Brain pericyte (primary cell): ENCODE measurements around the gene TIMP2.
A peak's percentile ranks its signal among the peaks of the same experiment; 100 is the strongest.
"Not testable (repeated sequence)": the region's sequence is repeated elsewhere in the genome, so short reads cannot be mapped to it uniquely, and the experiment has no call there.

Experiments used
- DNase-seq: peaks from one replicate; pipeline ENCODE4 v3.0.0-alpha.2; 2012; ENCODE audit warnings: low read depth, low spot score

The TIMP2 gene

DNA sequence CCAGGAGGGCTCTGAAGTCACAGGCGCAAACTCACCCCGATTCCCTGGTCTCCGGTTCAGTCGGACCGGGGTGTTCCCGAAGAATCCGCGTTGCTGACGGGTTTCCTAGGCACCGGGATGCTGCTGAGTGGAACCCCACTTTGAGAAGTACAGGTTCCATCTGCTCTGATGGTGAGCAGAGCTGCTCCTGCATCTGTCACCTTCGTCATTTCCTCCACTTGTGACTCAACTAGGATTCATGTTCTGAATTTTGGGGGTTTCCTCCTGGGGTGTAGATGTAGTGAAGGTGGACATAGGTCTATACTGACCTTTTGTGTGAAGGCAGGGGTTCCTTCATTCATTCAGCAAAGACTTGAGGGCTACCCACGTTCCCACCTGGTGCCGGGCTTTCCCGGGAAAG, 29.5 kb upstream of the TIMP2 start:
- DNase-seq, result no peak

GRCh38 chr17:78953356-78954350, 28.5 kb upstream of the TIMP2 start:
- peak; percentile 32 for DNase-seq

DNA sequence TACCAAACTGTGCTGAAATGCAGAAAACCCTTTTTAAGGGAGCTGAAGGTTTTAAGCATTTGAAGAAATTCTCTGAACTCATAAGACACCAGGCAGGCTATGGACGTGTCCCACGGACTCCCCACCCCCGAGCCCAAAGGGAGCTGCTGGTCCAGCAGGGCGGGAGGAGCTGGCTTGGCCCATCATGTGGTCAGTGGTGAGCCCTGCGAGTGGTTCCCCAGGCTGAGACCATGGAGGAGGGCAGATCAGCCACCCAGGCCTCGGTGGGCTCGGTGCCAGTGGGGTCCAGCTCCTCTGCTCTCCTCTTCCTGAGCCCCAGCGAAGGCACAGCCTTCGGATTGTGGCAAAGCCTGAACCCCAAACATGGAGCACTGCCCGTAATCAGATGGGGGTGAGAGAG, 27.5 kb upstream of the TIMP2 start:
- no peak for DNase-seq

GRCh38 chr17:78951967-78952551, 26.9 kb upstream of the TIMP2 start:
- DNase-seq, result no peak

GRCh38 chr17:78950870-78951269, 25.7 kb upstream of the TIMP2 start:
- DNase-seq, result no peak

- DNase-seq, result no peak
Measured at GRCh38 chr17:78947235-78948149, 22.3 kb upstream of the TIMP2 start.

- no peak for DNase-seq
Measured at GRCh38 chr17:78946631-78947030, 21.4 kb upstream of the TIMP2 start.

DNA sequence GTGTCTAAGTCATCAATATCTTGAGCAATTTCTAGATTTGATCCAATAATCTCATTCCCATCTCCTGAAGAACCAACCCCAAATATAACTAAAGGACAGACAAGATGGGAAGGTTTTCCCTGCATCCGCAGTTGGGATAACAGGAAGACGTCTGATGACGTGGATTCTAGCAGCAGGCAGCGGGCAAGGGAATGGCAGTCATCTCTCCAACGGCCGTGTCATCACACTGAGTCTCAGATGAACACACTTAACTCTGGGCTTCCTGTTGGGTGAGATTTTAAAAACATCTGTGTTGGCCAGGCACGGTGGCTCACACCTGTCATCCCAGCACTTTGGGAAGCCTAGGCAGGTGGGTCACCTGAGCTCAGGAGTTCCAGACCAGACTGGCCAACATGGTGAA, 20.9 kb upstream of the TIMP2 start:
- DNase-seq, result no peak

- not testable (repeated sequence) for DNase-seq
Measured at GRCh38 chr17:78945455-78945854, 20.3 kb upstream of the TIMP2 start.

DNA sequence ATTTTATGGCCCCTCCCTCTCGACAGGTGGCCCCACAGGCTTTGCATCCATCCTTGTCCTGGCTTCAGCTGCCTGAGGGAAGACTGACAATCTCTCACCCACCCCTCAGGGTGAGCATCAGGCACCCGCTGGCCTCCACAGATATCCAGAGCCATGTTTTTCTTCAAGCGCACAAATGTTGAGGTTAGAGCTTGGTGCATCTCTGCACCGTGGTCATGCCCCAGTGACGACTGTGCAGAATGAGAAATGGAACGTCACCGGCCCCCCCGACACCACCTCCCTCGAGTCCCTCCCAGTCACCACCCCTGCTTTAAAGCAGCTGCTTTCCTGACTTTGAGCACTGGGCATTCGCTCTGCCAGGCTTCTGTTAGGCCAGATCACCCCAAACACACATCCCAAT, 19.8 kb upstream of the TIMP2 start:
- DNase-seq, result no peak

- no peak for DNase-seq
Measured at GRCh38 chr17:78944026-78944425, 18.8 kb upstream of the TIMP2 start.

- no peak for DNase-seq
Measured at GRCh38 chr17:78940708-78941107, 15.5 kb upstream of the TIMP2 start.

DNA sequence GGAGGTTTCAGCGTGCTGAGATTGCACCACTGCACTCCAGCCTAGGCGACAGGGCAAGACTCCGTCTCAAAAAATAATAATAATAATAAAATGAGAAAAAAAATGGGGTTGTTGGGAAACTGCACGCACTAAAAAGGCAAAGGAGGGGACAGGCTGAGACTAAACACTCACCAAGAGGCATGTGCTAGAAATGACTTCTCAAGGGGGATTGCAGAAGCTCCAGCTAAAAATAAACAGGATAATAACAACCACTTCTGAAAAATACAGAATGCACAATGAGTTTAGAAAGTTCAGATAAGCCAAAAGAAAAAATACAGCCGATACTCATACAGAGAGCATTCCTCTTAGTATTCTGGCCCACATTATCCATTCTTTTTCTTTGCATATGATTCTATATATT, 15.1 kb upstream of the TIMP2 start:
- no peak for DNase-seq

GRCh38 chr17:78939615-78940014, 14.4 kb upstream of the TIMP2 start:
- DNase-seq, result no peak

DNA sequence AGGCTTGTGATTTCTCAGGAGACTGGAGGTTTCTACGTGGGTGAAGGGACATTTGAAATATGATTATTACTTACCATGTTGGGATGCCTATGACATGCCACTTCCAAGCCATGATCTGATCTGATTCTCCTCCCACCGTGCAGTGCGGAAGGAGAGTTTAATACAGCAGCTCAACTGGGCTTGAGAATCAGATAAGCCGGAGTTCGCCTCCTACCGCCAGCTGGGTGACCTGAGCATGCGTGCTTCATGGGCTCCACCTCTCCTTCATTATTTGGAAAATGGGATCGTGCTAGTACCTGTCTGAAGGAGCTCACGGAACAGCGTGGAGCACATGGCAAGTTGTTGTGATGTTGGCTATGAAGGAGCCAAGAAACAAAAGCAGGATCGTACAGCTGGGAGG, 12.4 kb upstream of the TIMP2 start:
- no peak for DNase-seq

DNA sequence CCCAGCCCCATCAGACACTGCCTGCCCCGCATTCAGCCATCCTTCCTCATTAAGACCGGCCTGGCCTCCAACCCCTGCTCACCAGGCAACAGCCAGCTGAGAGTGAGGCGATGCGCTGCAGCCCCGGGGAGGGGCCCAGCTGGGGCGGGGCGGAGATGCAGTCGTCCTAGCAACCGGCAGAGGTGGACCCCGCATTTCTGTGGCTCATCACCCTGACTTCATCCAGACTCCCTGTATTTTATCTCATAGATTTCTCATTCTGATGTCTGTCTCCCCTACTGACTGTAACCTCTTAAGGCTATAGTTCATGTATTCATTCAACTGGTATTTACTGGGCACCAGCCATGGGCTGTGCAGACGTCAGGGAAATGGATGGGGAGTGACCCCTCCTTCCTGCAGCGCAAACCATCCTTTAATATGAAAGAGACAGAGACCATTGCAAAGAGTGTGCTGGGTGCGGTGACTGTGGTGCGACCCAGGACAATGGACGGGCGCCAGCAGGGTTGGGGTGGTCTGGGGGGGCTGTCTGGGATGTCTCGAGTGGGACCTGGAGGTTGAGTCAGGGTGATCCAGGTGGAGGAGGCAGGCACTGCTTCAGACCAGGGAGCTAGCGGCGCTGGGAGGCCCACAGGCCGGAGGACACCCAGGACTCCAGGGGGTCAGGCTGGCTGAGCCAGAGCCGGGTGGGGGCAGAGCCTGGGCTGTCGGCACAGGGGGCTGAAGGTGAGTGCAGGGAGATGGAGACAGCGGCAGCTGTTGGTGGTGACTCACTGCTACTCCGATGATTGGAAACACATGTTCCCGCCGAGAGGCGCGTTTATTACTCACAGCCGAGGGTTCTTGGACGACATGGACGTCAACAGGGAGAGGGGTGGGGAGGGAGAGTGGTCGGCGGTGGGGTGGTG, 10.5 kb upstream of the TIMP2 start:
- peak; percentile 89 for DNase-seq

- DNase-seq, result no peak
Measured at GRCh38 chr17:78934681-78935418, 9.7 kb upstream of the TIMP2 start.

- peak; percentile 98 for DNase-seq
Measured at GRCh38 chr17:78933959-78934568, 8.9 kb upstream of the TIMP2 start.

DNA sequence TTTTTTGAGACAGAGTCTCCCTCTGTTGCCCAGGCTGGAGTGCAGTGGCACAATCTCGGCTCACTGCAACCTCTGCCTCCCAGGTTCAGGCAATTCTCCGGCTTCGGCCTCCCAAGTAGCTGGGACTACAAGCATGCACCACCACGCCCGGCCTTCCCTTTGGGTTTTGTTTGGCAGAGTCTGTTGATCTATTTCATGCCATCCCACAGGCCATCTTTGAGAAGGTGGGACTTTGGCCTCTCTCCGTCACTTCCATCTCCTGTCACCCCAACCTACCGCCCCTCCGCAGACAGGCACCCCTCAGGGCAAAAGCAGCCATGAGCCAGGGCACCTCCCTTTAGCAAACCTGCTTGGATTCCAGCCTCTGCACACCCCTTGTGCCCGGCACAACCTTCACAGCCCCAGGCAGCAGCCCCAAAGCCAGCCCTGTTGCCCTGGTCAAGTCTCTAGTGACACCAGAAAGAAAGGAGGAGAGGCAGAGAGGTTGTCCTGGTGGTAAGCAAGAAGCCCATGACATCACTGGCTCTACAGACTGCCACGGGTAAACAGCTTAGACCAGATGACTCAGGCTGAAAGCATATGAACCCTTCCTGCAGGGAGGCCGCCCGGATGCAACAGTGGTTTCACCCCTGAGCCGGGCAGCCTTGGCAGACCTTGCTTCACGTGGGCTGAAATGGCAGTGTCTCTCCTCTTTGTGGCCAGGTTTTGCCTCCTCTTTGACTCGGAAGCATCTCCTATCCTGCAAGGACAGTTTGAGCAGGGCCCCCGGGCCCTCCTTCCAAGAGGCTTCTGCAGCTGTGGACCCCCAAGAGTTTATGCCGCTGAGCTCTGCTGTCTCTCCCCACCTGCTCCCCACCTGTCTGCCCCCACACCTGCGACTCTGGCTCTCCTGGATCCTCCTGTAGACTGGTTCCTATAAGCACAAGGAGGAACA, 8.1 kb upstream of the TIMP2 start:
- peak; percentile 79 for DNase-seq
